Lung (tissue), 12 donors: ENCODE data around the gene NUDT9. TPM values are rescaled to one million over a fixed set of nuclear protein-coding genes. Genes with fewer than 3 reads are reported as not detected.

Source experiments
- ATAC-seq: fragments of 200-7000 bp; cut with Tn5 transposase; one replicate; pipeline ENCODE4 v1.9.1; 2020; ENCODE audit warnings: moderate number of reproducible peaks; ENCODE audit not compliant: insufficient read depth, low FRiP score
- DNase-seq, 3 donors: peaks; one replicate each; pipeline ENCODE4 v3.0.0-alpha.2; 2013 to 2017
- H3K27ac ChIP-seq, 2 donors: one replicate each; pipeline ENCODE4 v1.5.1; 2013; ENCODE audit warnings: mild to moderate bottlenecking in 2 of 2, moderate library complexity in 2 of 2, control low read depth in 1 of 2, inconsistent platforms in 1 of 2, low read depth in 1 of 2, low read length in 1 of 2
- H3K27me3 ChIP-seq, 3 donors: one replicate each; pipeline ENCODE4 v1.5.1; 2013; ENCODE audit warnings: low read length in 2 of 3; ENCODE audit not compliant: control insufficient read depth in 3 of 3, insufficient read depth in 3 of 3
- H3K36me3 ChIP-seq, 4 donors: one replicate each; pipeline ENCODE4 v1.5.1; 2013; ENCODE audit warnings: low read length in 4 of 4, mild to moderate bottlenecking in 1 of 4, moderate library complexity in 1 of 4; ENCODE audit not compliant: control insufficient read depth in 4 of 4, insufficient read depth in 4 of 4
- H3K4me1 ChIP-seq, 5 donors: one replicate each; pipeline ENCODE4 v1.5.1; 2013; ENCODE audit warnings: low read length in 5 of 5, mild to moderate bottlenecking in 2 of 5, moderate library complexity in 1 of 5; ENCODE audit not compliant: control insufficient read depth in 5 of 5, insufficient read depth in 5 of 5
- H3K4me3 ChIP-seq: one replicate; pipeline ENCODE4 v1.5.1; 2013; ENCODE audit warnings: mild to moderate bottlenecking, control low read depth, moderate library complexity
- H3K9ac ChIP-seq, 2 donors: one replicate each; pipeline ENCODE4 v1.5.1; 2013; ENCODE audit warnings: low read length in 2 of 2, control low read depth in 1 of 2; ENCODE audit not compliant: insufficient read depth in 1 of 2
- H3K9me3 ChIP-seq, 4 donors: one replicate each; pipeline ENCODE4 v1.5.1; 2013; ENCODE audit warnings: low read length in 3 of 4, mild to moderate bottlenecking in 1 of 4, moderate library complexity in 1 of 4; ENCODE audit not compliant: control insufficient read depth in 4 of 4, insufficient read depth in 3 of 4
- CTCF ChIP-seq: IDR thresholded peaks from 2 replicates; pipeline ENCODE4 v1.5.1; 2012; ENCODE audit warnings: mild to moderate bottlenecking; ENCODE audit errors: control extremely low read depth, extremely low read depth
- WGBS, 2 donors: extraction: QIAGEN DNeasy Blood & Tissue Kit; methylation state at CpG; one replicate each; pipeline ENCODE4 v1.1.7; 2013; 5-methylcytosine and 5-hydroxymethylcytosine counted together
- polyA plus RNA-seq, 2 donors: library from polyadenylated mRNA; stranded (reverse); fragments of 200-250 nt; gene quantifications; one replicate each; pipeline ENCODE4 v1.2.1, GENCODE V29; 2013
- total RNA-seq, 2 donors: library from RNA; depleted of rRNA in 1 of 2; stranded (reverse); fragments of >200 nt in 1 of 2; gene quantifications; one replicate each; pipeline ENCODE4 v1.2.1, GENCODE V29; 2014 to 2021
- donor health status: control.
- donor health status: control.
- donor health status: Bipolar disorder and iron deficiency.
- donor health status: healthy.
- donor health status: DM: yes; HTN: yes; CAD: no.

The NUDT9 gene
- total and polyA plus RNA-seq, 4 donors = 20.1 to 72.8 (median 32.6) TPM

GRCh38 chr4:87430038-87430437 lies 7.7 kb downstream of the NUDT9 start:
- Histone ChIP-seq H3K4me1 (peaks cover 0 to 3% (median 0%) of the 10 kb centered on the region in 5 donors), H3K9ac (no peak overlapping the region), H3K27ac (no peak overlapping the region), H3K4me3 (no peak overlapping the region), H3K9me3 (no peaks in the 10 kb centered on the region), H3K36me3 (peaks cover 0 to 4% (median under 1%) of the 10 kb centered on the region in 4 donors), H3K27me3 (no peaks in the 10 kb centered on the region)
- DNase-seq (no peak), ATAC-seq (no peak)
- 94 to 97% methylated on average over 2 of the region's 2 CpGs for WGBS, 2 donors
- no peak for TF ChIP-seq CTCF

GRCh38 chr4:87433342-87433741 lies 11.0 kb downstream of the NUDT9 start:
- DNase-seq = no peak
- Histone ChIP-seq H3K9me3 (no peaks in the 10 kb centered on the region), H3K27ac (no peak overlapping the region), H3K4me3 (no peak overlapping the region), H3K9ac (no peak overlapping the region), H3K36me3 (peaks cover 0 to 7% (median 3%) of the 10 kb centered on the region in 4 donors), H3K4me1 (peaks cover 0 to 2% (median 0%) of the 10 kb centered on the region in 5 donors), H3K27me3 (no peaks in the 10 kb centered on the region)
- no peak for TF ChIP-seq CTCF
- WGBS, 2 donors = 84% methylated on average over 2 of the region's 2 CpGs
- no peak for ATAC-seq

- TF ChIP-seq CTCF = no peak
- DNase-seq (no peak), ATAC-seq (no peak)
- WGBS, 2 donors = 92 to 93% methylated on average over 3 of the region's 3 CpGs
- Histone ChIP-seq H3K27ac (no peak overlapping the region), H3K36me3 (peaks cover 5 to 25% (median 14%) of the 10 kb centered on the region in 4 donors), H3K9ac (no peak overlapping the region), H3K4me1 (no peaks in the 10 kb centered on the region), H3K9me3 (no peaks in the 10 kb centered on the region), H3K27me3 (no peaks in the 10 kb centered on the region), H3K4me3 (no peak overlapping the region)
Measured at GRCh38 chr4:87442889-87443288, 20.5 kb downstream of the NUDT9 start.

GRCh38 chr4:87444741-87445140 lies 22.4 kb downstream of the NUDT9 start:
- no peak overlapping the region for H3K27ac ChIP-seq
- H3K4me3 ChIP-seq = no peak overlapping the region
- no peaks in the 10 kb centered on the region for H3K27me3 ChIP-seq
- no peak for TF ChIP-seq CTCF
- ATAC-seq = no peak
- peaks cover 7 to 25% (median 11%) of the 10 kb centered on the region in 4 donors for H3K36me3 ChIP-seq
- no peaks in the 10 kb centered on the region for H3K4me1 ChIP-seq
- 94 to 97% methylated on average over 1 of the region's 1 CpG for WGBS, 2 donors
- DNase-seq = no peak
- H3K9ac ChIP-seq = no peak overlapping the region
- no peaks in the 10 kb centered on the region for H3K9me3 ChIP-seq
